Lower lobe of right lung (tissue), 2 donors: Measurements from ENCODE around the gene DHCR24. TPM values are rescaled to one million over a fixed set of nuclear protein-coding genes. Genes with fewer than 3 reads are reported as not detected.

ENCODE experiments used
- ATAC-seq, 2 donors: fragments of 200-7000 bp; cut with Tn5 transposase; one replicate each; pipeline ENCODE4 v1.9.1; 2020 to 2022; ENCODE audit warnings: mild to moderate bottlenecking in 2 of 2, moderate library complexity in 2 of 2
- DNase-seq: peaks from one replicate; pipeline ENCODE4 v3.0.0-alpha.2; 2020
- H3K27ac ChIP-seq: fragments of 200-600 bp; one replicate; pipeline ENCODE4 v1.8.0; 2022
- H3K27me3 ChIP-seq: fragments of 200-600 bp; one replicate; pipeline ENCODE4 v1.8.0; 2022; ENCODE audit warnings: low read depth
- H3K36me3 ChIP-seq: fragments of 200-600 bp; one replicate; pipeline ENCODE4 v1.8.0; 2022; ENCODE audit warnings: mild to moderate bottlenecking
- H3K4me1 ChIP-seq: fragments of 200-600 bp; one replicate; pipeline ENCODE4 v1.8.0; 2022
- H3K4me3 ChIP-seq: fragments of 200-600 bp; one replicate; pipeline ENCODE4 v1.8.0; 2022; ENCODE audit warnings: mild to moderate bottlenecking
- H3K9me3 ChIP-seq: fragments of 200-600 bp; one replicate; pipeline ENCODE4 v1.8.0; 2022
- CTCF ChIP-seq: fragments of 200-600 bp; IDR thresholded peaks from one replicate; pipeline ENCODE4 v1.8.0; 2022; ENCODE audit warnings: antibody characterized with exemption, mild to moderate bottlenecking
- intact Hi-C: fragments of 100-400 bp; cut with DNase I; formaldehyde crosslinking; loops from one replicate; pipeline ENCODE4 v1.11.0; 2022
- total RNA-seq: library from RNA; stranded (reverse); fragmentation: NEBNext Ultra II Directional; extraction: Animal tissue kit (Norgen Biotek cat#: 25700); gene quantifications from one replicate; pipeline ENCODE4 v1.2.1, GENCODE V29; 2021
- donor health status: DM: no; HTN: yes; CAD: no; lungs with severe emphysema.

The DHCR24 gene
- total RNA-seq, 1 donor from 2014 or later = 674 TPM

- H3K9me3 ChIP-seq = no peaks in the 10 kb centered on the region
- H3K27ac ChIP-seq = no peak overlapping the region
- no peaks in the 10 kb centered on the region for H3K36me3 ChIP-seq
- H3K4me3 ChIP-seq = no peak overlapping the region
- no peak for TF ChIP-seq CTCF
- H3K27me3 ChIP-seq = no peaks in the 10 kb centered on the region
- ATAC-seq (no peak), DNase-seq (no peak)
- H3K4me1 ChIP-seq = no peaks in the 10 kb centered on the region
- intact Hi-C loops = no loop called here
These were observed 52.9 kb downstream of the DHCR24 start for GRCh38 chr1:54834007-54834541.

DNA sequence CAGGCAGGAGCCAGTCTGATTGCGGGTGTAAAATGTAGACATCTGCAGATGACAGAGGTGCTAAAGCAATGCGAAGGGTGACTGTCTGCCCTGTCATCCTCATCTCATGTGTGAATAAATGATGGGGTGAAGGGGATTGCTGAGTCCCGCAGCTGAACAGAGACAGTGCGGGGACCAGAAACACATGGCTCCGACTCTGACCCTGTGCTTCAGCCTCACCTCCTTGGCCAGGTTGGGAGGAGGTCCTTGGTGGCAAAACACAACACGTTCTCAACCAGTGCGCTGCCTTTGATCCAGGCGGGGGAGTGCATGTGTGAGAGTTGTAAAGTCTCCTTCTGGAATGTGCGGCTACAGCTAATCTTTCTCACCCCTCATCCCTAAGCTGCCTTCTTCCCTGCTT is 53.9 kb downstream of the DHCR24 start:
- no peak for TF ChIP-seq CTCF
- Histone ChIP-seq H3K4me1 (no peaks in the 10 kb centered on the region), H3K36me3 (no peaks in the 10 kb centered on the region), H3K27ac (no peak overlapping the region), H3K27me3 (no peaks in the 10 kb centered on the region), H3K4me3 (no peak overlapping the region), H3K9me3 (no peaks in the 10 kb centered on the region)
- ATAC-seq = no peak
- no peak for DNase-seq
- intact Hi-C loops = no loop called here

DNA sequence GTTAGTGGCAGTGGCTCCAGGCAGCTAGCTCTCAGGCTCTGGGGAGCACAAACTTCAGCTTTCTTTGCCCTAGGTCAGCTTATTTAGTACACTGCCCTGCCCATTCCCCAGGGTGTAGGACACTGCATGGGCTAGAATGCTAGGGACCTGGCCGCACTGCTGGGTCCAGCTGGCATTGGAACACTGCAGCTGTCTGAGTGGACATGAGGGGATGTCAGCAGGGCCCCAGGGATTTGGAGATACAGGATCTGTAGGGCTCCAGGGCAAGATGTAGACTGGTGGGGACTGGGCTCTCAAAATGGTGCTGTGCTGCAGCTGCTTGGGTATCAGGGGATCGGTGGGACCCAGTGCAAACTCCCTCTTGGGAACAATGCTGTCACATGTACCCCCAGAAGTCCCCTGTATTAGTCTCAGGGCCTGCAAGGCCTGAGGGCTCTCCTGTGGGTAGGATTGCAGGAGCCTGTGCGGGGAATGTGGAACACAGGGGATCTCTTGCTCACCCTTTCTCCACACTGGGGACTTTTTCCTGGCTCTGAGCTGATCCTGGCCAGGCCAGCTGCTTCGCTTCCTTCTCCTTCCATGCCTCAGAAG is 60.7 kb downstream of the DHCR24 start:
- peaks cover 11% of the 10 kb centered on the region for H3K9me3 ChIP-seq
- ATAC-seq (no peak), DNase-seq (no peak)
- H3K27ac ChIP-seq = no peak overlapping the region
- no peak overlapping the region for H3K4me3 ChIP-seq
- TF ChIP-seq CTCF = no peak
- H3K36me3 ChIP-seq = no peaks in the 10 kb centered on the region
- H3K4me1 ChIP-seq = no peaks in the 10 kb centered on the region
- H3K27me3 ChIP-seq = no peaks in the 10 kb centered on the region
- intact Hi-C loops = no loop called here

DNA sequence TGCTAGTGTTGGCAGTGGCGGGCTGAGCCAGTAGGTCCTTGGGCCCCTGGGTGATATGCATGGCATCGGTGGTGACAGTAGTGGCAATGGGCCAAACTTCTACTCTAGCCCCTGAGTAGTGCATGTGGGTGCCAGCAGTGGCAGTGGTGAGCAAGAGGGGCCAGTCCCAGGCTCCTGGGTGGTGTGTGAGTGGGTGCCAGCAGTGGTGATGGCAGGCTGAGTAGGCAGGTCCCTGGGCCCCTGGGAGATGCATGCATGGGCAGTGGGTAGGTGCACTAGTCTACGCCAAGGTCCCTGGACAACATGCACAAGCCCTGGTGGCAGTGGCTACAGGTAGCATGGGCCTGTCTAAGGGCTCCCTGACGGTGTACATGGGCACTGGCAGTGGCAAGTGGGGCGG is 61.3 kb downstream of the DHCR24 start:
- TF ChIP-seq CTCF = no peak

GRCh38 chr1:54823670-54824069 is 63.3 kb downstream of the DHCR24 start:
- no peak overlapping the region for H3K4me3 ChIP-seq
- intact Hi-C loops = no loop called here
- no peak for DNase-seq
- ATAC-seq = no peak
- no peaks in the 10 kb centered on the region for H3K36me3 ChIP-seq
- H3K27ac ChIP-seq = no peak overlapping the region
- H3K4me1 ChIP-seq = no peaks in the 10 kb centered on the region
- peaks cover 11% of the 10 kb centered on the region for H3K9me3 ChIP-seq
- TF ChIP-seq CTCF = no peak
- H3K27me3 ChIP-seq = no peaks in the 10 kb centered on the region

More for the DNA sequence above, 61.3 kb downstream of the DHCR24 start:
- ATAC-seq = no peak
- Histone ChIP-seq H3K4me1 (no peaks in the 10 kb centered on the region), H3K4me3 (no peak overlapping the region), H3K27ac (no peak overlapping the region), H3K9me3 (peaks cover 11% of the 10 kb centered on the region), H3K36me3 (no peaks in the 10 kb centered on the region), H3K27me3 (no peaks in the 10 kb centered on the region)
- no peak for DNase-seq
- intact Hi-C loops = no loop called here
